Esophagus (tissue), 2 donors: ENCODE measurements around the gene GAS2L1. TPM values are rescaled to one million over a fixed set of nuclear protein-coding genes. Genes with fewer than 3 reads are reported as not detected.

ENCODE experiments used
- H3K27ac ChIP-seq, 2 donors: one replicate each; pipeline ENCODE4 v1.5.1; 2013; ENCODE audit warnings: low read depth in 2 of 2, mild to moderate bottlenecking in 2 of 2, inconsistent platforms in 1 of 2, low read length in 1 of 2, moderate library complexity in 1 of 2
- H3K27me3 ChIP-seq, 2 donors: one replicate each; pipeline ENCODE4 v1.6.1; 2013; ENCODE audit warnings: low read length in 2 of 2, control low read depth in 1 of 2, mild to moderate bottlenecking in 1 of 2; ENCODE audit not compliant: insufficient read depth in 2 of 2, control insufficient read depth in 1 of 2
- H3K36me3 ChIP-seq, 2 donors: one replicate each; pipeline ENCODE4 v1.6.1; 2013; ENCODE audit warnings: low read length in 1 of 2; ENCODE audit not compliant: control insufficient read depth in 2 of 2, insufficient read depth in 2 of 2
- H3K4me1 ChIP-seq, 2 donors: one replicate each; pipeline ENCODE4 v1.6.1; 2013; ENCODE audit warnings: low read length in 1 of 2; ENCODE audit not compliant: control insufficient read depth in 2 of 2, insufficient read depth in 2 of 2
- H3K4me3 ChIP-seq, 2 donors: one replicate each; pipeline ENCODE4 v1.5.1; 2013; ENCODE audit warnings: low read length in 2 of 2, mild to moderate bottlenecking in 2 of 2, low read depth in 1 of 2, moderate library complexity in 1 of 2
- H3K9me3 ChIP-seq, 2 donors: one replicate each; pipeline ENCODE4 v1.6.1; 2013; ENCODE audit warnings: mild to moderate bottlenecking in 2 of 2, low read depth in 1 of 2, low read length in 1 of 2, moderate library complexity in 1 of 2; ENCODE audit not compliant: control insufficient read depth in 2 of 2, insufficient read depth in 1 of 2
- WGBS, 2 donors: extraction: QIAGEN DNeasy Blood & Tissue Kit; methylation state at CpG; one replicate each; pipeline ENCODE4 v1.1.7; 2013; 5-methylcytosine and 5-hydroxymethylcytosine counted together
- polyA plus RNA-seq, 2 donors: library from polyadenylated mRNA; stranded (reverse); fragments of 200-250 nt; gene quantifications; one replicate each; pipeline ENCODE4 v1.2.3, GENCODE V29; 2013
- donor health status: healthy with polysubstance abuse.
- donor health status: Bipolar disorder and iron deficiency.

GAS2L1 gene
- polyA plus RNA-seq, 2 donors, result 24.3 to 25.2 TPM

- Histone ChIP-seq H3K27me3 (no peaks in the 10 kb centered on the region), H3K9me3 (no peaks in the 10 kb centered on the region), H3K27ac (no peak overlapping the region), H3K4me3 (no peak overlapping the region), H3K4me1 (peaks cover 0 to 4% of the 10 kb centered on the region in 2 donors), H3K36me3 (peaks cover 16 to 41% of the 10 kb centered on the region in 2 donors)
- WGBS, 2 donors, result 84 to 89% methylated on average over 19 of the region's 19 CpGs
Observed at GRCh38 chr22:29299136-29299900, 7.1 kb upstream of the GAS2L1 start.

GRCh38 chr22:29300467-29300806, 6.0 kb upstream of the GAS2L1 start:
- Histone ChIP-seq H3K27ac (no peak overlapping the region), H3K27me3 (no peaks in the 10 kb centered on the region), H3K36me3 (peaks cover 16 to 41% of the 10 kb centered on the region in 2 donors)

GRCh38 chr22:29300807-29301601, 5.4 kb upstream of the GAS2L1 start:
- Histone ChIP-seq H3K4me3 (no peak overlapping the region), H3K27me3 (no peaks in the 10 kb centered on the region), H3K36me3 (peaks cover 14 to 41% of the 10 kb centered on the region in 2 donors), H3K27ac (no peak overlapping the region), H3K4me1 (peaks cover 0 to 4% of the 10 kb centered on the region in 2 donors), H3K9me3 (no peaks in the 10 kb centered on the region)
- WGBS, 2 donors, result 66 to 67% methylated on average over 10 of the region's 10 CpGs

More at GRCh38 chr22:29300467-29300806, 6.0 kb upstream of the GAS2L1 start:
- no peaks in the 10 kb centered on the region for H3K9me3 ChIP-seq
- H3K4me3 ChIP-seq, result no peak overlapping the region
- peaks cover 0 to 4% of the 10 kb centered on the region in 2 donors for H3K4me1 ChIP-seq
- 62 to 79% methylated on average over 4 of the region's 4 CpGs for whole genome bisulfite sequencing, 2 donors

- Histone ChIP-seq H3K9me3 (no peaks in the 10 kb centered on the region), H3K27ac (peak overlapping the region in 1 of 2 donors; percentile 2), H3K27me3 (no peaks in the 10 kb centered on the region), H3K4me1 (peaks cover 0 to 4% of the 10 kb centered on the region in 2 donors), H3K36me3 (peaks cover 5 to 33% of the 10 kb centered on the region in 2 donors), H3K4me3 (no peak overlapping the region)
- 84 to 85% methylated on average over 17 of the region's 17 CpGs for WGBS, 2 donors
Observed at GRCh38 chr22:29301716-29302401, 4.6 kb upstream of the GAS2L1 start.

- peak overlapping the region in 1 of 2 donors; percentile 2 for H3K27ac ChIP-seq
Observed at GRCh38 chr22:29302402-29302680, 4.1 kb upstream of the GAS2L1 start.

GRCh38 chr22:29302681-29303465, 3.6 kb upstream of the GAS2L1 start:
- Histone ChIP-seq H3K9me3 (no peaks in the 10 kb centered on the region), H3K4me1 (peaks cover under 1 to 5% of the 10 kb centered on the region in 2 donors), H3K27ac (no peak overlapping the region), H3K4me3 (no peak overlapping the region), H3K27me3 (no peaks in the 10 kb centered on the region), H3K36me3 (peaks cover 2 to 24% of the 10 kb centered on the region in 2 donors)
- WGBS, 2 donors, result 35 to 41% methylated on average over 13 of the region's 13 CpGs

More at GRCh38 chr22:29302402-29302680, 4.1 kb upstream of the GAS2L1 start:
- 24 to 46% methylated on average over 2 of the region's 2 CpGs for WGBS, 2 donors
- Histone ChIP-seq H3K9me3 (no peaks in the 10 kb centered on the region), H3K4me3 (no peak overlapping the region), H3K36me3 (peaks cover 5 to 28% of the 10 kb centered on the region in 2 donors), H3K27me3 (no peaks in the 10 kb centered on the region), H3K4me1 (peaks cover 0 to 4% of the 10 kb centered on the region in 2 donors)

GRCh38 chr22:29305836-29306174, 645 bp upstream of the GAS2L1 start:
- peaks cover 0 to 5% of the 10 kb centered on the region in 2 donors for H3K36me3 ChIP-seq
- peaks cover 16 to 26% of the 10 kb centered on the region in 2 donors for H3K4me1 ChIP-seq
- H3K4me3 ChIP-seq, result no peak overlapping the region
- H3K27ac ChIP-seq, result peak overlapping the region in 1 of 2 donors; percentile 60
- H3K27me3 ChIP-seq, result no peaks in the 10 kb centered on the region
- H3K9me3 ChIP-seq, result no peaks in the 10 kb centered on the region
- WGBS, 2 donors, result 48 to 49% methylated on average over 7 of the region's 7 CpGs

GRCh38 chr22:29306835-29307595, 565 bp downstream of the GAS2L1 start:
- no peaks in the 10 kb centered on the region for H3K36me3 ChIP-seq
- peak overlapping the region; percentile 74 to 78 for H3K4me3 ChIP-seq
- peak overlapping the region; percentile 75 to 86 for H3K27ac ChIP-seq
- no peaks in the 10 kb centered on the region for H3K27me3 ChIP-seq
- H3K9me3 ChIP-seq, result no peaks in the 10 kb centered on the region
- peaks cover 20 to 34% of the 10 kb centered on the region in 2 donors for H3K4me1 ChIP-seq
- 4 to 8% methylated on average over 80 to 83 of the region's 83 CpGs for WGBS, 2 donors
